CD4-positive, alpha-beta T cell treated with Interleukin-15 for 4 hours (primary cell): ENCODE results near the gene THUMPD2.

Experiments
- DNase-seq: peaks from one replicate; pipeline ENCODE4 v3.0.0-alpha.2; 2020; ENCODE audit warnings: low spot score

The THUMPD2 gene

GRCh38 chr2:39718483-39718882 is 60.6 kb downstream of the THUMPD2 start:
- DNase-seq = no peak

DNA sequence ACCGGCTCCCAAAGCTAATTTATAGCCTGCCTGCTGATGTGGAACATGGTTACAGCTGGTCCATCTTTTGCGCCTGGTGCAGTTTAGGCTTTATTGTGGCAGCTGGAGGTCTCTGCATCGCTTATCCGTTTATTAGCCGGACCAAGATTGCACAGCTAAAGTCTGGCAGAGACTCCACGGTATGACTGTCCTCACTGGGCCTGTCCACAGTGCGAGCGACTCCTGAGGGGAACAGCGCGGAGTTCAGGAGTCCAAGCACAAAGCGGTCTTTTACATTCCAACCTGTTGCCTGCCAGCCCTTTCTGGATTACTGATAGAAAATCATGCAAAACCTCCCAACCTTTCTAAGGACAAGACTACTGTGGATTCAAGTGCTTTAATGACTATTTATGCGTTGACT is 62.0 kb downstream of the THUMPD2 start:
- no peak for DNase-seq

DNA sequence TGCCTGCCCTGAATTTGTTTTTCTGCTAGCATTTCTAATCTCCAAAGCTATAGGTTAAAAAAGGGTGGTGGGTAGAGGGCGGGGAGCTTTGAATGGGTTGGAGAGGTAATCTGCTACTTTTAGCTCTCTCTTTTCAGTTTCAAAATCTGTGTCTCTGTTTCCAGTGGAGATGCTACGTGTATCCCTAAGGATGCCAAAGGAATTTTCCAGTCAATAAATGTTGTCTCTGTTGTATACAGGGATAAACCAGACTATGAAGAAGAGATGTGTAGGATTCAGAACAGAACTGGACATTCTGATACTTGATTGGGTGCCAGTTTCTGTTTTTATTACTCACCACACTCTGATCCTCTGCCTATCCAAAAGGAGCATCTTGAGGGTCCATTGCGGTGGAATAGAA is 63.2 kb downstream of the THUMPD2 start:
- no peak for DNase-seq

- no peak for DNase-seq
These were observed 64.0 kb downstream of the THUMPD2 start for GRCh38 chr2:39715095-39715494.

DNA sequence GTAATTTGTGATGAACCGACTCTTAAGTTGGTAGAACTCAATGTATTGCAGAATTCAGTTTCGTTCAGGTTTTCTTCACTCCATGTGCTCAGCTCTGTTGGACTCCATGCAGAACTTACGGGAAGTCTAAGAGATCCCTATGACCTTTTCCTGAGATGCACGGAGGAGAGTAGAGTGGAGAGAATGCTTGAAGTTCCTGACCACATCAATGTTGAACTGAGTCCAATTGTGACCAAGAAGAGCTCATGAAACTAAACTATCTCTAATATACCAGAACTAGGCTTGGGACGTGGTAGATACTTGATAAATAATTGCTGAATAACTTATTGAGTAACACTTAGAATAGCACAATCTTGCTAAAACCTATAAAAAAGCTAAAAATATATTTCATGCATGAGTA is 66.1 kb downstream of the THUMPD2 start:
- no peak for DNase-seq

DNA sequence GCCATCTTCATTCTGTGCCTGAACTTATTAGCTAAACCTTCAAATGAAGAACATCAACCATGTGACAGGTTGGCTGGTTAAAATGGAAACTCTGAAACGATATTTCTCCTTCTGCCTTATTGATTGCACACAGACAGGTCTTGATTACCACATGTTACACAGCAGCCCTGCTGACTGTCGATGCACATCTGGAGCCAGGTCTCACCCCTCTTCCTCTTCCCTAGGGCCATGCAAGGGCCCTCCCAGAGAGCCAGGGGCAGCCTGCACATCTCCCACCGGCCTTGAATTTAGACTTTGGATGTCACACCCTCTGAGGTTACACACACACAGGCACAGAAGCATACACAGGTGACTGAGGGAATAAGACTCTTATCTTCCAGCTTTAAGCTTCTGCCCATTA is 68.3 kb downstream of the THUMPD2 start:
- DNase-seq = no peak

DNA sequence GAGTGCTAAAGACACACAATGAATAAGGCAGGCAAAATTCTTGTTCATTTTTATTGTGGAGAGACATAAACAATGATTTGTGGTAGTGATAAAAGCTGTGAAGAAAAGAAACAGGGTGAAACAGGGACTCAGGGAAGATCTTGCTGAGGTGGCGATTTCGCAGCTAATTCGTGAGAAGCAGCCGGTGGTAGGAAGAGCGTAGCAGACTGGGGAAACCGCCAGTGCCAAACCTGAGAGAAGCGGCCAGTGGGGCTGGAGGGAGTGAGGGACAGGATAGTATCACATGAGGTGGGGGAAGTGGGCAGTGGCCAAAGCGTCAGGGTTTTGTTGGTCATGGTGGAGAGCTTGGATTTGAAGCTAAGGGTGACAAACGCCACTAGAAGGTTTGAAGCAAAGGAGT is 71.1 kb downstream of the THUMPD2 start:
- no peak for DNase-seq

- no peak for DNase-seq
These were observed 72.1 kb downstream of the THUMPD2 start for GRCh38 chr2:39706945-39707344.

- DNase-seq = no peak
These were observed 72.7 kb downstream of the THUMPD2 start for GRCh38 chr2:39706312-39706711.

GRCh38 chr2:39705638-39706037 is 73.4 kb downstream of the THUMPD2 start:
- DNase-seq = no peak

GRCh38 chr2:39704540-39704939 is 74.5 kb downstream of the THUMPD2 start:
- DNase-seq = no peak

DNA sequence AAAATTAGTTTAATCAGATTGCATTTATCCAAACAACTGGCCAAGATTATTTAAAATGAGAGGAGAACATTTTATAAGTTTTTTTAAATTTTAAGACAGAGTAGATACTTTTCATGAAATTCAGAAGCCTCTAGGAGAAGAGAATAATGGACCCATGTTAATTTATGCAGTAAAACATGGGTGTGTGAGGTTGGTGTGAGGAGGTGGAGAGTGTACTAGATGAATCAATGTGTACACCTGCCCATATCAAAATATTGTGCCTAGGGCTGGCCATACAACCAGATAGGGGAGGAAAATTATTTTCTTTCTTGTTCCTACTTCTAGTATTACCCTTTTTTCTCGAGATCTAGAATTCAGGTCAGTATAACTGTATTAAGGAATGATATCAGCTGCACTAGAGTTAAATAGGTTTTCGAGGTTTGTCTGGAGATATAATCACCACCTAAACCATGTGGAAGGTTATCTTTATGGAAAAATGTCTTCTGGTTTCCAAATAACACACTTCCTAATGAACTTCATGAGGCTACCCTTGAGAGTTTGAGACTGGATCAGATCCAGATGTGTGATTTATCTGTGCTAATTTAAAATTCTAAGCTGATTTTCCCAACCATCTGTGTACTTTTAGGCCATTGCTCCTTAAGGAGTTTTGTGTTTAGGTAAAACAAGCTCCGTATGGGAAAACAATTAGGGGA is 75.7 kb downstream of the THUMPD2 start:
- no peak for DNase-seq

DNA sequence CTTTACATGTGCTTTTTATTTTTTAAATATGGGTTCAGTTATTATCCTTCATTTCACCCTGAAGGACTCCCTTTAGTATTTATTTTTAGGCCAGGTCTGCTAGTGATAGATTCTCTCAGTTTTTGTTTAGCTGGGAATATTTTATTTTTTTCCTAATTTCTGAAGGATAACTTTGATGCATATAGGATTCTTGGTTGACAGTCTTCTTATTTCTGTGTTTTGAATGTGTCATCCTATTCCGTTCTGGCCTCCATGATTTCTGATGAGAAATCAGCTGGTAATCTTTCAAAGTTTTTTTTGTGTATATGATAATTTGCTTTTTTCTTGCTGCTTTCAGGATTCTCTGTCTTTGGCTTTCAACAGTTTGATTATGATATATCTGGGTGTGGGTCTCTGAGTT is 77.9 kb downstream of the THUMPD2 start:
- no peak for DNase-seq

GRCh38 chr2:39697454-39697853 is 81.6 kb downstream of the THUMPD2 start:
- DNase-seq = no peak

DNA sequence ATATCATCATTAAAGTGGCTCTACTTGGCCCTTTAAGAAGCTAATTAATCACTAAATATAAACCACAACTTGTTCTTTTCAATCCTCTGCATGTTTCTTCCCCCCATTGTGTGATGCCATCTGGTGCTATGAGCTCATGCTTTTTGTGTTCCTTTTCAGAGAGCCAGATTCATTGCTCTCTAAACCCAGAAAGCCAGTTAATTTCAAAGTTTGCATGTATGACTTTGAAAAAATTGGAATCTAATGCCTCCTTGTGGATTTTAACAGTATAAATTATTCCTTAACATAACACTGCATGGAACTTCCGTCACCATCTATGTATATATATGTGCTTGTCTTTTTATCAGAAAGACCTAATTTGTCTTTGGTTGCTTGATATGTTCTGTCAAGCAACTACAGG is 82.2 kb downstream of the THUMPD2 start:
- DNase-seq = no peak

DNA sequence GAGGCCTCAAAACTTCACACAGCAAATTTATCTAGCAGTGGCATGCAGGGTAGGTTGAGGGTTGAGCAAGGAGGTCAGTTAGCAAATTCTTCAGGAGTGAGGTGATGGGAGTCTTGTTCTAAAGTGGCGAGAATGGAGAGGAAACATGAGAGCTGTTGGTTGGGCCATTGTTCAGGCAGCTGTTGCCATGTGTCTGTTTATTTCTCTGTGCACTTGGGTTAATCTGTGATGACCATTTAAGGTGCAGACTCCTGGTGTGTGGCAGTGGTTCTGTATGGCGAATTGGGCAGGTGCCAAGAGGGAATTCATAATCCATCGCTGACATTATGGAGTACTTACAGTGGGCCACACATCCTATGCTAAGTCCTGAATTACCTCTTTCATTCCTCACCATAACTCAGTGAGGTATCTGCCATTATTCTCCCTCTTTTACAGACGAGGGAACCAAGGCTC is 82.9 kb downstream of the THUMPD2 start:
- no peak for DNase-seq

GRCh38 chr2:39693245-39693644 is 85.8 kb downstream of the THUMPD2 start:
- DNase-seq = no peak

GRCh38 chr2:39689876-39690275 is 89.2 kb downstream of the THUMPD2 start:
- DNase-seq = no peak

DNA sequence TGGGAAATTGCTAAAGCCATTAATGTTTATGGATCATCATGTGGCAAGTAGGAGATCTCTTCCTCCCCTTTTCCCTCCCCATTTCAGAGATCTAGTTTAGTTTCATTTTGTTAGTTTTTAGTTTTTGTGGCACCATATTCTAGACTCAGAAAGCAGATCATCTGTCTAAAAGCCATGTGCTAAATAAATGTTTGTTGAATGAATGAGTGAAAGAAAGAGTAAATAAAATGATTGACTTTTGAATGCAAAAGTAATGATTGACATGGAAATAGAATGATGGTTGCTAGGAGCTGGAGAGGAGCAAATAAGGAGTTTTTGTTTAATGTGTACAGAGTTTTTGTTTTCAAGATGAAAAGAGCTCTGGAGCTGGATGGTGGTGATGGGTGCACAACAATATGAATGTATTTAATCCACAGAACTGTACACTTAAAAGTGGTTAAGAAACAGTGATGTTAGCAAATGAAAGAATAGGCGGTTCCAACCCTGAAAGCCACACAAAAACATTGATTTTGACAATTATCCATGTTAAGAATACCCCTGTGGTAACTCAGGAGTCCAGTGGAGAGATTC is 89.7 kb downstream of the THUMPD2 start:
- DNase-seq = no peak

DNA sequence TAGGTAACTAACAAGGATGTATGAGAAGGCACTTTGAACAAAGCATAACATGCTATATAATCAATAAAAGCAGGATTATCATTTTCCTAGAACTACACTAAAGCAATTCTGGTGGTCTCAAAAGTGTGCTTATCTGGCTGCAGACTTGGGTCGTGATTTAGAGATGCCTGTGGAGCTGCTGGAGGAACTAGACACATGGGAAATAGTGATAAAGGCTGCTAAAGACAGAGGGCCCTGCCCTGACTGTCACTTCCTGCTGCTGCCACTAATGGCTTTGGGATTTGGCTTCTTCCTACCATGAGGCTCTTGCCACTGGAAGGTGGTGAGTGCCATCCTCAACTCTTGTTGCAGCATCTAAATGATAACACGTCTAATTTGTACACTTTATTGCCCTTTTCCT is 90.9 kb downstream of the THUMPD2 start:
- DNase-seq = no peak

DNA sequence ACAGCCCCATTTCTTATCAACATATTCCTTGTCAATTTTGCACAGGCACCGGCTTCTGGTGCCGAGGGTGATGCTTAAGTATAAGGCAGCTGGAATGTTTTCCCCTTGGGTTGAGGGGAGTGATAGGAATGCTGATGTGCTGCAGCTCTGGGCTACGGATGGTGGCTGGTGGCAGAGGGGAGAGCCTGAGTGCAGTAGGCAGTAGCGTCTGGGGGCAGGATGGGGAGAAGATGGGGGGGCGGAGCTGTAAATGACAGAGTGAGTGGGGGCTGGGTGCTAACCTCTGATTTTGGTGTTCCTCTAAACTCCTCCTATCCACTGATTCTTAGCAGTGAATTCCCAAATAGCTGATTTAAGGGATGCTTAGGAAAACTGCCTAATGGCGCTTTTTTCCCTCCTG is 92.6 kb downstream of the THUMPD2 start:
- no peak for DNase-seq
